H9 (cell line): ENCODE data around the gene F13B. TPM values are rescaled to one million over a fixed set of nuclear protein-coding genes. Genes with fewer than 3 reads are reported as not detected.

Experiments used
- DNase-seq: peaks from one replicate; pipeline ENCODE4 v3.0.0-alpha.2; 2017
- H2AFZ ChIP-seq: one replicate; pipeline ENCODE4 v1.6.1; 2013; ENCODE audit warnings: mild to moderate bottlenecking, low read length, control low read depth, moderate library complexity
- H2AK5ac ChIP-seq: 2 replicates; pipeline ENCODE4 v1.6.1; 2013; ENCODE audit warnings: low read length, control low read depth, mixed read lengths; ENCODE audit not compliant: insufficient read length
- H2BK120ac ChIP-seq: one replicate; pipeline ENCODE4 v1.6.1; 2013; ENCODE audit warnings: low read depth, mild to moderate bottlenecking, low read length, control low read depth, inconsistent platforms; ENCODE audit not compliant: poor library complexity, severe bottlenecking
- H2BK12ac ChIP-seq: 2 replicates; pipeline ENCODE4 v1.6.1; 2013; ENCODE audit warnings: low read length, control low read depth, mixed read lengths, low read depth; ENCODE audit not compliant: insufficient read length
- H2BK15ac ChIP-seq: 2 replicates; pipeline ENCODE4 v1.6.1; 2013; ENCODE audit warnings: low read depth, low read length, control low read depth
- H2BK20ac ChIP-seq: one replicate; pipeline ENCODE4 v1.6.1; 2013; ENCODE audit warnings: low read depth, mild to moderate bottlenecking, low read length, control low read depth, inconsistent platforms; ENCODE audit not compliant: poor library complexity, severe bottlenecking
- H2BK5ac ChIP-seq: 2 replicates; pipeline ENCODE4 v1.6.1; 2013; ENCODE audit warnings: low read length, control low read depth, mixed read lengths; ENCODE audit not compliant: insufficient read length
- H3K14ac ChIP-seq: 2 replicates; pipeline ENCODE4 v1.6.1; 2013; ENCODE audit warnings: low read length, control low read depth; ENCODE audit not compliant: insufficient read depth
- H3K18ac ChIP-seq: 2 replicates; pipeline ENCODE4 v1.6.1; 2013; ENCODE audit warnings: low read depth, mild to moderate bottlenecking, mixed read lengths, low read length, control low read depth; ENCODE audit not compliant: insufficient read length
- H3K23ac ChIP-seq: 2 replicates; pipeline ENCODE4 v1.6.1; 2013; ENCODE audit warnings: low read length, control low read depth, mixed read lengths, low read depth; ENCODE audit not compliant: insufficient read length
- H3K23me2 ChIP-seq: 2 replicates; pipeline ENCODE4 v1.6.1; 2013; ENCODE audit warnings: low read depth, mild to moderate bottlenecking, mixed read lengths, low read length, control low read depth; ENCODE audit not compliant: insufficient read length, poor library complexity, severe bottlenecking
- H3K27ac ChIP-seq: 2 replicates; pipeline ENCODE4 v1.5.1; 2013; ENCODE audit warnings: low read length, control low read depth, mixed read lengths, low read depth; ENCODE audit not compliant: insufficient read length
- H3K27me3 ChIP-seq: 2 replicates; pipeline ENCODE4 v1.6.1; 2013; ENCODE audit warnings: low read length, control low read depth, inconsistent platforms; ENCODE audit not compliant: insufficient read depth
- H3K4ac ChIP-seq: 2 replicates; pipeline ENCODE4 v1.6.1; 2013; ENCODE audit warnings: low read depth, mild to moderate bottlenecking, control low read depth, inconsistent platforms, low read length, moderate library complexity
- H3K4me1 ChIP-seq: 2 replicates; pipeline ENCODE4 v1.6.1; 2013; ENCODE audit warnings: low read length, control low read depth, inconsistent platforms; ENCODE audit not compliant: insufficient read depth
- H3K4me2 ChIP-seq: 2 replicates; pipeline ENCODE4 v1.6.1; 2013; ENCODE audit warnings: low read length, control low read depth, mixed read lengths; ENCODE audit not compliant: insufficient read length, insufficient read depth
- H3K56ac ChIP-seq: 2 replicates; pipeline ENCODE4 v1.6.1; 2013; ENCODE audit warnings: low read depth, mild to moderate bottlenecking, mixed read lengths, low read length, control low read depth; ENCODE audit not compliant: insufficient read length
- H3K79me1 ChIP-seq: 2 replicates; pipeline ENCODE4 v1.6.1; 2013; ENCODE audit warnings: low read depth, mild to moderate bottlenecking, moderate library complexity, low read length, control low read depth, inconsistent platforms; ENCODE audit not compliant: insufficient read depth, poor library complexity, severe bottlenecking
- H3K79me2 ChIP-seq: 2 replicates; pipeline ENCODE4 v1.6.1; 2013; ENCODE audit warnings: low read length, control low read depth, inconsistent platforms; ENCODE audit not compliant: insufficient read depth
- H3K9ac ChIP-seq: 2 replicates; pipeline ENCODE4 v1.6.1; 2013; ENCODE audit warnings: low read length, control low read depth, mixed read lengths; ENCODE audit not compliant: insufficient read length; ENCODE audit errors: extremely low read depth
- H3K9me3 ChIP-seq: one replicate; pipeline ENCODE4 v1.6.1; 2013; ENCODE audit warnings: low read depth, low read length, inconsistent platforms; ENCODE audit not compliant: control insufficient read depth
- H3T11ph ChIP-seq: one replicate; pipeline ENCODE4 v1.6.1; 2013; ENCODE audit warnings: mild to moderate bottlenecking, low read length, control low read depth, inconsistent platforms
- H4K20me1 ChIP-seq: one replicate; pipeline ENCODE4 v1.6.1; 2013; ENCODE audit not compliant: control insufficient read depth, insufficient read length, insufficient read depth
- H4K5ac ChIP-seq: 2 replicates; pipeline ENCODE4 v1.6.1; 2013; ENCODE audit warnings: low read depth, mild to moderate bottlenecking, mixed read lengths, low read length, control low read depth; ENCODE audit not compliant: insufficient read length
- H4K8ac ChIP-seq: replicated peaks from 2 replicates; pipeline ENCODE4 v1.6.1; 2013; ENCODE audit warnings: low read length, control low read depth, mixed read lengths, low read depth; ENCODE audit not compliant: insufficient read length
- H4K91ac ChIP-seq: 2 replicates; pipeline ENCODE4 v1.6.1; 2013; ENCODE audit warnings: low read depth, mild to moderate bottlenecking, moderate library complexity, mixed read lengths, low read length, control low read depth; ENCODE audit not compliant: insufficient read length
- H3K27ac Mint-ChIP-seq, 3 experiments: 2 replicates in 2 of 3; 3 replicates in 1 of 3; pipeline ENCODE4 v1.8.0; 2020 to 2021; ENCODE audit warnings: mixed read lengths in 3 of 3, mild to moderate bottlenecking in 1 of 3, moderate library complexity in 1 of 3
- H3K27me3 Mint-ChIP-seq: 2 replicates; pipeline ENCODE4 v1.8.0; 2021; ENCODE audit warnings: low read depth, mild to moderate bottlenecking, moderate library complexity, mixed read lengths
- H3K36me3 Mint-ChIP-seq, 3 experiments: 2 replicates in 2 of 3; 3 replicates in 1 of 3; pipeline ENCODE4 v1.8.0; 2020 to 2021; ENCODE audit warnings: low read depth in 3 of 3, mixed read lengths in 3 of 3; ENCODE audit not compliant: insufficient read depth in 1 of 3
- H3K4me1 Mint-ChIP-seq, 2 experiments: 2 replicates each; pipeline ENCODE4 v1.8.0; 2020; ENCODE audit warnings: mixed read lengths in 2 of 2
- H3K4me3 Mint-ChIP-seq, 2 experiments: 2 replicates in 1 of 2; 3 replicates in 1 of 2; pipeline ENCODE4 v1.8.0; 2020 to 2021; ENCODE audit warnings: mild to moderate bottlenecking in 2 of 2, mixed read lengths in 2 of 2, moderate library complexity in 1 of 2
- H3K9me3 Mint-ChIP-seq, 2 experiments: 2 replicates in 1 of 2; 3 replicates in 1 of 2; pipeline ENCODE4 v1.8.0; 2020; ENCODE audit warnings: mild to moderate bottlenecking in 2 of 2, mixed read lengths in 2 of 2, moderate library complexity in 1 of 2
- WGBS: extraction: QIAGEN DNeasy Blood & Tissue Kit; methylation state at CpG from one replicate; pipeline ENCODE4 v1.1.7; 2013; ENCODE audit warnings: missing lambda C conversion rate, low lambda C conversion rate, mixed read lengths; ENCODE audit not compliant: insufficient read length; ENCODE audit errors: extremely low coverage; 5-methylcytosine and 5-hydroxymethylcytosine counted together
- total RNA-seq: library from RNA; stranded (reverse); gene quantifications from 2 replicates; pipeline ENCODE4 v1.2.1, GENCODE V29; 2021
- TF ChIP-seq, protein P1 (sequence below): fragments of 200-600 bp; sonication (generic); conservative IDR thresholded peaks from 3 replicates; pipeline ENCODE4 v1.8.0; 2021; ENCODE audit warnings: antibody characterized with exemption, mild to moderate bottlenecking

F13B gene
- total RNA-seq, 1 experiment from 2014 or later, result not detected

- no peak overlapping the region for H2AFZ ChIP-seq
Observed at GRCh38 chr1:197100677-197101076, 33.6 kb upstream of the F13B start.

More at GRCh38 chr1:197100677-197101076, 33.6 kb upstream of the F13B start:
- Histone ChIP-seq H3K18ac (no peak overlapping the region), H3K4me1 (no peaks in the 10 kb centered on the region), H3K4ac (no peak overlapping the region), H3K14ac (no peak overlapping the region), H2AK5ac (no peak overlapping the region), H4K20me1 (no peaks in the 10 kb centered on the region), H3K9me3 (peaks cover 22% of the 10 kb centered on the region), H3K9ac (no peak overlapping the region), H2BK12ac (no peak overlapping the region), H2BK15ac (no peak overlapping the region), H3T11ph (no peak overlapping the region), H2BK120ac (no peak overlapping the region), H4K91ac (no peak overlapping the region), H3K4me2 (no peak overlapping the region), H3K23me2 (no peaks in the 10 kb centered on the region), H3K27me3 (no peaks in the 10 kb centered on the region), H3K79me2 (no peaks in the 10 kb centered on the region), H4K8ac (no peak overlapping the region), H4K5ac (no peak overlapping the region), H2BK20ac (no peak overlapping the region), H3K79me1 (no peaks in the 10 kb centered on the region), H2BK5ac (no peak overlapping the region), H3K27ac (no peak overlapping the region), H3K56ac (no peak overlapping the region), H3K23ac (no peak overlapping the region)
- TF ChIP-seq, protein P1, sequence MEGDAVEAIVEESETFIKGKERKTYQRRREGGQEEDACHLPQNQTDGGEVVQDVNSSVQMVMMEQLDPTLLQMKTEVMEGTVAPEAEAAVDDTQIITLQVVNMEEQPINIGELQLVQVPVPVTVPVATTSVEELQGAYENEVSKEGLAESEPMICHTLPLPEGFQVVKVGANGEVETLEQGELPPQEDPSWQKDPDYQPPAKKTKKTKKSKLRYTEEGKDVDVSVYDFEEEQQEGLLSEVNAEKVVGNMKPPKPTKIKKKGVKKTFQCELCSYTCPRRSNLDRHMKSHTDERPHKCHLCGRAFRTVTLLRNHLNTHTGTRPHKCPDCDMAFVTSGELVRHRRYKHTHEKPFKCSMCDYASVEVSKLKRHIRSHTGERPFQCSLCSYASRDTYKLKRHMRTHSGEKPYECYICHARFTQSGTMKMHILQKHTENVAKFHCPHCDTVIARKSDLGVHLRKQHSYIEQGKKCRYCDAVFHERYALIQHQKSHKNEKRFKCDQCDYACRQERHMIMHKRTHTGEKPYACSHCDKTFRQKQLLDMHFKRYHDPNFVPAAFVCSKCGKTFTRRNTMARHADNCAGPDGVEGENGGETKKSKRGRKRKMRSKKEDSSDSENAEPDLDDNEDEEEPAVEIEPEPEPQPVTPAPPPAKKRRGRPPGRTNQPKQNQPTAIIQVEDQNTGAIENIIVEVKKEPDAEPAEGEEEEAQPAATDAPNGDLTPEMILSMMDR, result no peak
- Mint-ChIP-seq H3K4me1 (peaks cover 3 to 15% of the 10 kb centered on the region in 2 experiments; a peak in 2 of 4 replicates), H3K27me3 (no peaks in the 10 kb centered on the region), H3K4me3 (no peak overlapping the region), H3K36me3 (peaks cover 38 to 61% (median 54%) of the 10 kb centered on the region in 3 experiments), H3K27ac (no peak overlapping the region; a peak in 1 of 7 replicates), H3K9me3 (peaks cover 38 to 41% of the 10 kb centered on the region in 2 experiments)
- DNase-seq, result no peak
- WGBS, result no CpG with 5 or more reads among the region's 3 CpGs
